Epidermal melanocyte (primary cell): Measurements from ENCODE around the gene NSMCE1.

Experiments
- DNase-seq: peaks from one replicate; pipeline ENCODE4 v3.0.0; 2011; ENCODE audit warnings: low spot score; ENCODE audit not compliant: insufficient read length

The NSMCE1 gene

GRCh38 chr16:27232901-27233625, 35.5 kb downstream of the NSMCE1 start:
- DNase-seq = no peak

GRCh38 chr16:27232061-27232900, 36.3 kb downstream of the NSMCE1 start:
- no peak for DNase-seq

GRCh38 chr16:27231692-27232060, 36.9 kb downstream of the NSMCE1 start:
- no peak for DNase-seq

- DNase-seq = no peak
Measured at GRCh38 chr16:27230562-27231001, 38.0 kb downstream of the NSMCE1 start.

GRCh38 chr16:27229891-27230470, 38.6 kb downstream of the NSMCE1 start:
- DNase-seq = no peak

- no peak for DNase-seq
Measured at GRCh38 chr16:27228621-27229501, 39.7 kb downstream of the NSMCE1 start.

- no peak for DNase-seq
Measured at GRCh38 chr16:27228045-27228444, 40.5 kb downstream of the NSMCE1 start.

- DNase-seq = no peak
Measured at GRCh38 chr16:27226976-27227705, 41.4 kb downstream of the NSMCE1 start.

GRCh38 chr16:27226476-27226875, 42.1 kb downstream of the NSMCE1 start:
- DNase-seq = no peak

- no peak for DNase-seq
Measured at GRCh38 chr16:27225536-27226360, 42.8 kb downstream of the NSMCE1 start.

GRCh38 chr16:27224741-27225300, 43.8 kb downstream of the NSMCE1 start:
- no peak for DNase-seq

GRCh38 chr16:27224271-27224737, 44.3 kb downstream of the NSMCE1 start:
- DNase-seq = no peak

GRCh38 chr16:27223701-27224100, 44.9 kb downstream of the NSMCE1 start:
- DNase-seq = no peak

GRCh38 chr16:27223226-27223610, 45.4 kb downstream of the NSMCE1 start:
- DNase-seq = no peak

GRCh38 chr16:27222249-27223225, 46.0 kb downstream of the NSMCE1 start:
- DNase-seq = peak; percentile 30

- peak; percentile 20 for DNase-seq
Measured at GRCh38 chr16:27221576-27222248, 46.9 kb downstream of the NSMCE1 start.

GRCh38 chr16:27220991-27221390, 47.6 kb downstream of the NSMCE1 start:
- no peak for DNase-seq

- no peak for DNase-seq
Measured at GRCh38 chr16:27220527-27220926, 48.0 kb downstream of the NSMCE1 start.
